Upper lobe of left lung (tissue), 6 donors: ENCODE results near the gene RHOT2. TPM values are rescaled to one million over a fixed set of nuclear protein-coding genes. Genes with fewer than 3 reads are reported as not detected.
"Not testable (repeated sequence)": the region's sequence is repeated elsewhere in the genome, so short reads cannot be mapped to it uniquely, and the experiment has no call there.

ENCODE experiments used
- ATAC-seq, 2 donors: fragments of 200-7000 bp; cut with Tn5 transposase; one replicate each; pipeline ENCODE4 v1.9.1; 2022; ENCODE audit warnings: mild to moderate bottlenecking in 2 of 2, moderate library complexity in 2 of 2; ENCODE audit not compliant: low FRiP score in 2 of 2
- DNase-seq, 2 donors: peaks; one replicate each; pipeline ENCODE4 v3.0.0-alpha.2; 2019 to 2020
- H3K27ac ChIP-seq, 4 donors: fragments of 200-600 bp; sonication (generic); one replicate each; pipeline ENCODE4 v1.5.1; 2016 to 2019
- H3K27me3 ChIP-seq, 4 donors: fragments of 200-600 bp; sonication (generic); one replicate each; pipeline ENCODE4 v1.5.1; 2017 to 2019
- H3K36me3 ChIP-seq, 4 donors: fragments of 200-600 bp; sonication (generic); one replicate each; pipeline ENCODE4 v1.5.1; 2016 to 2019
- H3K4me1 ChIP-seq, 4 donors: fragments of 200-600 bp; sonication (generic); one replicate each; pipeline ENCODE4 v1.5.1; 2018 to 2019
- H3K4me3 ChIP-seq, 4 donors: fragments of 200-600 bp; sonication (generic); one replicate each; pipeline ENCODE4 v1.5.1; 2017 to 2019; ENCODE audit warnings: mild to moderate bottlenecking in 2 of 4, moderate library complexity in 1 of 4
- H3K9me3 ChIP-seq, 4 donors: fragments of 200-600 bp; sonication (generic); one replicate each; pipeline ENCODE4 v1.5.1; 2018 to 2019
- EP300 ChIP-seq, 4 donors: sonication (generic); formaldehyde crosslinking; IDR thresholded peaks; one replicate each; pipeline ENCODE4 v1.5.1; 2017; ENCODE audit warnings: antibody characterized with exemption in 4 of 4, control low read depth in 2 of 4
- POLR2A ChIP-seq, 4 donors: fragments of 450-650 bp; IDR thresholded peaks; one replicate each; pipeline ENCODE4 v1.5.1; 2016 to 2017; ENCODE audit warnings: antibody characterized with exemption in 4 of 4, mild to moderate bottlenecking in 2 of 4
- POLR2AphosphoS5 ChIP-seq, 2 donors: sonication (generic); formaldehyde crosslinking; IDR thresholded peaks; one replicate each; pipeline ENCODE4 v1.5.1; 2017; ENCODE audit warnings: antibody characterized with exemption in 2 of 2
- WGBS, 2 donors: methylation state at CpG; one replicate each; pipeline ENCODE4 v1.1.5; 2017 to 2018; 5-methylcytosine and 5-hydroxymethylcytosine counted together
- total RNA-seq, 6 donors: library from RNA; depleted of rRNA in 4 of 6; stranded (reverse); fragments of >200 nt in 4 of 6; gene quantifications; one replicate each; pipeline versions ENCODE4 v1.1.0 to v1.2.1, GENCODE V29; 2016 to 2021
- TF ChIP-seq, protein P1 (sequence below), 6 experiments: fragments of 450-650 bp in 4 of 6; fragments of 200-600 bp in 2 of 6; sonication (generic) in 2 of 6; IDR thresholded peaks; one replicate each; pipeline ENCODE4 v1.5.1; 2016 to 2019; ENCODE audit warnings: antibody characterized with exemption in 6 of 6
- donor health status: DM: no; HTN: no; CAD: no; lungs with moderate emphysema.
- donor health status: DM: no; HTN: yes; CAD: no; lungs with severe emphysema.

The RHOT2 gene
- total RNA-seq, 6 donors from 2014 or later, result 53.0 to 535 (median 107) TPM

DNA sequence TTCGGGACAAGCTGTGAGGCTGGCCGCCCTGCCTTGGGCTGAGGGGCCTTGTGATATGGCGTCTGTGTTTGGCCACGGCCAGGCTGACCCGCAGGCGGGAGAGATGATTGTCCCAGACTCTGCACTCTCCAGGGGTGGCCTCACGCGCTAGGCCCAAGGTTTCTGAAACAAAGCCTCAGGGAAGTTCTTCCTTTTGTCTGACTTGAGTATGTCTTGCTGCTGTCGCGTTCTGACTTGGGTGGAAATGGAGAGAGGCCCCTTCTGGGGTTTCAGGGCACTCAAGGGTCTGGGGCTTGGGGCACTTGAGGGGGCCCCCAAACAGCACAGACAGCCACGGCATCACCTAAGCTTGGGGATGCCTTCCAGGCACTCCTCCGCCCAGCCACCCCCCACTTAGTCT, 43.2 kb downstream of the RHOT2 start:
- Histone ChIP-seq H3K9me3 (no peaks in the 10 kb centered on the region), H3K27me3 (peaks cover 4 to 46% (median 22%) of the 10 kb centered on the region in 4 donors), H3K27ac (no peak overlapping the region), H3K36me3 (no peaks in the 10 kb centered on the region), H3K4me1 (peaks cover 15 to 31% (median 21%) of the 10 kb centered on the region in 4 donors), H3K4me3 (no peak overlapping the region)
- TF ChIP-seq, protein P1, sequence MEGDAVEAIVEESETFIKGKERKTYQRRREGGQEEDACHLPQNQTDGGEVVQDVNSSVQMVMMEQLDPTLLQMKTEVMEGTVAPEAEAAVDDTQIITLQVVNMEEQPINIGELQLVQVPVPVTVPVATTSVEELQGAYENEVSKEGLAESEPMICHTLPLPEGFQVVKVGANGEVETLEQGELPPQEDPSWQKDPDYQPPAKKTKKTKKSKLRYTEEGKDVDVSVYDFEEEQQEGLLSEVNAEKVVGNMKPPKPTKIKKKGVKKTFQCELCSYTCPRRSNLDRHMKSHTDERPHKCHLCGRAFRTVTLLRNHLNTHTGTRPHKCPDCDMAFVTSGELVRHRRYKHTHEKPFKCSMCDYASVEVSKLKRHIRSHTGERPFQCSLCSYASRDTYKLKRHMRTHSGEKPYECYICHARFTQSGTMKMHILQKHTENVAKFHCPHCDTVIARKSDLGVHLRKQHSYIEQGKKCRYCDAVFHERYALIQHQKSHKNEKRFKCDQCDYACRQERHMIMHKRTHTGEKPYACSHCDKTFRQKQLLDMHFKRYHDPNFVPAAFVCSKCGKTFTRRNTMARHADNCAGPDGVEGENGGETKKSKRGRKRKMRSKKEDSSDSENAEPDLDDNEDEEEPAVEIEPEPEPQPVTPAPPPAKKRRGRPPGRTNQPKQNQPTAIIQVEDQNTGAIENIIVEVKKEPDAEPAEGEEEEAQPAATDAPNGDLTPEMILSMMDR (IDR thresholded peaks at IDR 0.05), result no peak
- no peak for TF ChIP-seq POLR2AphosphoS5 (IDR thresholded peaks at IDR 0.05)
- no peak for TF ChIP-seq EP300 (IDR thresholded peaks at IDR 0.05)
- no peak for TF ChIP-seq POLR2A (IDR thresholded peaks at IDR 0.05)
- ATAC-seq, result no peak
- DNase-seq, result no peak
- 61 to 88% methylated on average over 5 to 9 of the region's 12 CpGs for WGBS, 2 donors

DNA sequence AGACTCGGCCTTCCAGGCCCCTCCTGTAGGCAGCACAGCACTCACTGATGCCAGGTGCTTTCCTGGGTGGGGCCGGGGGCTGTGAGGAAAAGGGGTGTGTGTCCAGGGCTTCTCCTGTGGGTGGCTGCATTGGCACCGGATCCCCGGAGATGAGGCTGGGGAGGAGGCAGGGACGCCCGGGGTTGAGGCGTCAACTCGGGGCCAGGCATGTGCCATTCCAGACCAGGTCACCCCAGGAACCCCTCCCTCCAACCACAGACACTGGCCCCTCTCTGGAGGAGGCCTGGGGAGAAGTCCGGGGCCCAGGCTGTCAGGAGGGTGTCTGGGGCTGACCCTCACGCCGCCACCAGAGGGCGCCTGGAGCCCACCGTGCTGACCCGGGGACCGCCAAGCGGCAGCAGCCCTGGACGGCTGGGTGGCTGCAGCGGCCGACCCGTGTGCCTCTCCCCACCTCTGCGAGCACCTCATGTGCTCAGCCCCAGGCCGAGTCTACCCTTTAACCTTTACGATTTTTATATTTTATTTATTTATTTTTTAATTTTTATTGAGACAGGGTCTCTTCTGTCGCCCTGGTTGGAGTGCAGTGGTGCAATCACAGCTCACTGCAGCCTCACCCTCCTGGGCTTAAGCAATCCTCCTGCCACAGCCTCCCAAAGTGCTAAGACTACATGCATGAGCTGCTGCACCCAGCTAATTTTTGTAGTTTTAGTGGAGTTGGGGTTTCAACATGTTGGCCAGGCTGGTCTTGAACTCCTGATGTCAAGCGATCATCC, 43.8 kb downstream of the RHOT2 start:
- Histone ChIP-seq H3K9me3 (no peaks in the 10 kb centered on the region), H3K36me3 (no peaks in the 10 kb centered on the region), H3K27me3 (peaks cover 2 to 46% (median 16%) of the 10 kb centered on the region in 4 donors), H3K4me3 (no peak overlapping the region), H3K4me1 (peaks cover 18 to 30% (median 26%) of the 10 kb centered on the region in 4 donors), H3K27ac (no peak overlapping the region)
- DNase-seq, result peak; percentile 75 to 97
- no peak for TF ChIP-seq EP300 (IDR thresholded peaks at IDR 0.05)
- TF ChIP-seq, protein P1 (IDR thresholded peaks at IDR 0.05), result peak; percentile 93 to 98 (median 96)
- peak; percentile 79 to 82 for ATAC-seq
- 10 to 16% methylated on average over 16 to 22 of the region's 25 CpGs for WGBS, 2 donors

DNA sequence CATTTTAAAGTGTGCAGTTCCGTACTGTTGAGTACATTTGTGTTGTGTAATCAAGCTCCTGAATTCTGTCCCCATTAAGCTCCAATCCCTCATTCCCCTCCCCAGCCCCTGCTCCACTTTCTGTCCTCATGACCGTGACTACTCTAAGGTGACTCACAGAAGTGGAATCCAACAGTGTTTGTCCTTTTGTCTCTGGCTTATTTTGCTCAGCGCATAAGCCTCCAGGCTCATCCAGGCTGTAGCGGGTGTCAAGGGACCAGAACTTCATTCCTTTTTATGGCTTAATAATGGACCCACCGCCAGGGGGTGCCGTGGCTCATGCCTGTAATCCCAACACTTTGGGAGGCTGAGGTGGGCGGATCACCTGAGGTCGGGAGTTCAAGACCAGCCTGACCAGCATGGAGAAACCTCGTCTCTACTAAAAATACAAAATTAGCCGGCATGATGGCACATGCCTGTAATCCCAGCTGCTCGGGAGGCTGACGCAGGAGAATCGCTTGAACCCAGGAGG, 44.9 kb downstream of the RHOT2 start:
- peaks cover 2 to 40% (median 11%) of the 10 kb centered on the region in 4 donors for H3K27me3 ChIP-seq
- H3K36me3 ChIP-seq, H3K4me3 ChIP-seq, DNase-seq, H3K27ac ChIP-seq, H3K9me3 ChIP-seq: not testable (repeated sequence)
- peak in 1 of 2 donors; percentile 1 for ATAC-seq
- peaks cover 18 to 34% (median 26%) of the 10 kb centered on the region in 4 donors for H3K4me1 ChIP-seq
- TF ChIP-seq, protein P1 (IDR thresholded peaks at IDR 0.05), result peak; percentile 15 to 37 (median 32)
- WGBS, 2 donors, result 52 to 57% methylated on average over 12 to 13 of the region's 13 CpGs

DNA sequence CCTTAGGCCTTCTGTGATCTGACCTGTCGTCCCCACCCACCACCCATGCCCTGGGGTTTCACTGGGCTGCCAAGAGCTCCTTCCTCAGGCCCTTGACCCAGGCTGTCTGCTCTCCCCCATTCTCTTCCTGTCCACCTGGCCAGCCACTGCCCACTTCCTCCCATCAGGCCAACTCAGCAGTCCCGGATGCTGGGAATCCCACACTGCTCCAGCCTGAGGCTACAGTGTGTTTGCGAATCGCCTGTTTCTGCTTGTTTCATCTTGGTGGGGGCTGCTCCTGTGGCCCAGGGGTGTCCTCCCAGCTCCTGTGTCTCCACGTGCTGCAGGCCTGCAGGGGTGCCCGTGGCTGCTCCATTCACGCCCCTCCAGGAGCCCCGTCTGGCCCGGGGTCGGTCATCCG, 46.1 kb downstream of the RHOT2 start:
- WGBS, 2 donors, result 59 to 70% methylated on average over 5 to 10 of the region's 11 CpGs
- Histone ChIP-seq H3K27ac (no peak overlapping the region), H3K4me3 (no peak overlapping the region), H3K9me3 (no peaks in the 10 kb centered on the region), H3K36me3 (no peaks in the 10 kb centered on the region), H3K27me3 (peaks cover 0 to 31% (median 10%) of the 10 kb centered on the region in 4 donors), H3K4me1 (peaks cover 21 to 34% (median 28%) of the 10 kb centered on the region in 4 donors)
- TF ChIP-seq, protein P1 (IDR thresholded peaks at IDR 0.05), result no peak
- TF ChIP-seq EP300 (IDR thresholded peaks at IDR 0.05) (no peak), POLR2AphosphoS5 (IDR thresholded peaks at IDR 0.05) (no peak), POLR2A (IDR thresholded peaks at IDR 0.05) (no peak)
- no peak for DNase-seq
- ATAC-seq, result no peak
